ENCODE data around the gene MBLAC1. TPM values are rescaled to one million over a fixed set of nuclear protein-coding genes. Genes with fewer than 3 reads are reported as not detected.

MBLAC1 gene
- total RNA-seq, 1 donor from 2014 or later: 1.1 TPM

- DNase-seq: no peak
Measured at GRCh38 chr7:100171087-100171681, 44.4 kb downstream of the MBLAC1 start.

- DNase-seq: no peak
Measured at GRCh38 chr7:100171840-100172239, 45.1 kb downstream of the MBLAC1 start.

- no peak for DNase-seq
Measured at GRCh38 chr7:100173806-100174495, 47.2 kb downstream of the MBLAC1 start.

GRCh38 chr7:100174582-100174981, 47.8 kb downstream of the MBLAC1 start:
- DNase-seq: no peak

GRCh38 chr7:100175296-100175935, 48.6 kb downstream of the MBLAC1 start:
- DNase-seq: no peak

GRCh38 chr7:100176096-100177044, 49.6 kb downstream of the MBLAC1 start:
- no peak for DNase-seq

- DNase-seq: peak; percentile 93
Measured at GRCh38 chr7:100177045-100178001, 50.6 kb downstream of the MBLAC1 start, which contains the start of the genes GPC2 and STAG3. Gene GPC2 (minus strand): TSS chr7:100177381. CDS start chr7:100177199, 182 bp downstream. Gene STAG3 (plus strand): TSS chr7:100177918. CDS start chr7:100180557, 2,639 bp downstream.

Small RNAs within 50 kb of the gene (small RNA-seq; reads per million reads assigned to genes)
- gene MIR106B (ENCODE audit: low replicate concordance) (146 reads per million, percentile 97 among the genes with 10 or more reads in this experiment), gene MIR25 (ENCODE audit: low replicate concordance) (1,224 reads per million, percentile 99 among the genes with 10 or more reads in this experiment), gene MIR93 (ENCODE audit: low replicate concordance) (683 reads per million, percentile 98 among the genes with 10 or more reads in this experiment)

Other genes starting within 250 kb of the MBLAC1 start
- gene OR2AE1, start 249.9 kb upstream of the MBLAC1 start, total RNA-seq: not detected
- 19.1 TPM for gene TRIM4, start 207.4 kb upstream of the MBLAC1 start, total RNA-seq
- gene GJC3, start 197.3 kb upstream of the MBLAC1 start, total RNA-seq: 0.49 TPM
- 39.4 TPM for gene AZGP1, start 150.9 kb upstream of the MBLAC1 start, total RNA-seq
- 38.1 TPM for gene ZKSCAN1, start 111.4 kb upstream of the MBLAC1 start, total RNA-seq
- 8.4 TPM for gene ZSCAN21, start 77.2 kb upstream of the MBLAC1 start, total RNA-seq
- gene ZNF3, start 45.2 kb upstream of the MBLAC1 start, total RNA-seq: 24.8 TPM
- 46.1 TPM for gene COPS6, start 38.0 kb upstream of the MBLAC1 start, total RNA-seq
- 47.5 TPM for gene MCM7, start 25.6 kb upstream of the MBLAC1 start, total RNA-seq
- 12.8 TPM for gene AP4M1, start 25.3 kb upstream of the MBLAC1 start, total RNA-seq
- gene TAF6, start 7.6 kb upstream of the MBLAC1 start, total RNA-seq: 16.3 TPM
- 23.4 TPM for gene CNPY4, start 7.3 kb upstream of the MBLAC1 start, total RNA-seq
- gene LAMTOR4, start 22.0 kb downstream of the MBLAC1 start, total RNA-seq: 73.6 TPM
- 5.3 TPM for gene TRAPPC14, start 31.8 kb downstream of the MBLAC1 start, total RNA-seq
- gene GAL3ST4, start 41.6 kb downstream of the MBLAC1 start, total RNA-seq: 3.4 TPM
- 3.9 TPM for gene GPC2, start 50.4 kb downstream of the MBLAC1 start, total RNA-seq
- gene STAG3, start 51.0 kb downstream of the MBLAC1 start, total RNA-seq: 0.89 TPM
- gene PVRIG, start 93.0 kb downstream of the MBLAC1 start, total RNA-seq: not detected
- not detected for gene SPDYE3, start 180.7 kb downstream of the MBLAC1 start, total RNA-seq
- 13.4 TPM for gene PILRB, start 231.2 kb downstream of the MBLAC1 start, total RNA-seq
- gene PILRA, start 246.5 kb downstream of the MBLAC1 start, total RNA-seq: 3.2 TPM

Data from skin of body (tissue), 3 donors.